HS-27A (cell line): ENCODE measurements around the gene RASA1.
"Not testable (repeated sequence)": the region's sequence is repeated elsewhere in the genome, so short reads cannot be mapped to it uniquely, and the experiment has no call there.

Experiments used
- DNase-seq: peaks from one replicate; pipeline ENCODE4 v3.0.0-alpha.2; 2012; ENCODE audit warnings: low read depth, missing footprints

Gene RASA1

DNA sequence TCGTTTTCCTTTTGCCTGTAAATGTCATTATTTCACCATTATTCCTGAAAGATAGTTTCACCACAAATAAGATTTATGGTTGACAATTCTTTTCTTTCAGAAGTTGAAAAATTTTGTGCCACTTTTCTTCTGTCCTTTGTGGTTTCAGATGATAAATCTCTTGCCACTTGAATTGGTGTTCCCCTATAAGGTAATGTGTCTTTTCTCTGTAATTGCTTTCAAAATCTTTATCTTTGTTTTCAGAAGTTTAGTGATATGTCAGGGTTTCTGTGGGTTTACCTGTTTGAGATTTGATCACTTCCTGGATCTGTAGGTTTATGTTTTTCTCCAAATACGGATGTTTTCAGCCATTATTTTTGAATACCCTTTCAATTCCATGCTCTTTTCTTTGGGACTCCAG lies 14.6 kb downstream of the RASA1 start:
- no peak for DNase-seq

DNA sequence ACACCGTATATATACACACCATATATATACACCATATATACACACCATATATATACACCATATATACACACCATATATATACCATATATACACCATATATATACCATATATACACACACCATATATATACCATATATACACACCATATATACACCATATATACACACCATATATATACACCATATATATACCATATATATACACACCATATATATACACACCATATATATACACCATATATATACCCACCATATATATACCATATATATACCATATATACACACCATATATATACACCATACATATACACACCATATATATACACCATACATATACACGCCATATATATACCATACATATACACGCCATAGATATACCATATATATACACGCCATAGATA lies 19.6 kb downstream of the RASA1 start:
- not testable (repeated sequence) for DNase-seq

- DNase-seq: no peak
Measured at GRCh38 chr5:87298692-87299362, 31.1 kb downstream of the RASA1 start.

- no peak for DNase-seq
Measured at GRCh38 chr5:87300176-87300575, 32.5 kb downstream of the RASA1 start.

- DNase-seq: peak; percentile 64
Measured at GRCh38 chr5:87300744-87301143, 33.1 kb downstream of the RASA1 start.

- no peak for DNase-seq
Measured at GRCh38 chr5:87302061-87302460, 34.4 kb downstream of the RASA1 start.

DNA sequence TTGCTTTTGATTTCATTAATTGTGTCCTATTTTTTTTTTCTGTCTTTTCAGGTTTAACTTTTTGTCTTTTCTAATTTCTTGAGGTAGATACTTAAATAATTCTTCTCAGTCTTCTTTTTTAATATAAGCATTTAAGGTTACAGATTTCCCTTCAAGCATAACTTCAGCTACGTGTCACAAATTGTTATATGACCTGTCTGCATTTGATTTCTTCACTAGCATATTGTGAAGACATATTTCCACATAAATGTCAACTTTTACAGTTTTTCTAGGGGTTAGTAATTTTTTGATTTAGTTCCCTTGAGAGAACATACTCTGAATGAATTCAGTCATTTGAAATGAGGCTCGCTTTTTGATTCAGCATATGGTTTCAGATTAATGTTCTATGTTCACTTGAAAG lies 35.6 kb downstream of the RASA1 start:
- no peak for DNase-seq

DNA sequence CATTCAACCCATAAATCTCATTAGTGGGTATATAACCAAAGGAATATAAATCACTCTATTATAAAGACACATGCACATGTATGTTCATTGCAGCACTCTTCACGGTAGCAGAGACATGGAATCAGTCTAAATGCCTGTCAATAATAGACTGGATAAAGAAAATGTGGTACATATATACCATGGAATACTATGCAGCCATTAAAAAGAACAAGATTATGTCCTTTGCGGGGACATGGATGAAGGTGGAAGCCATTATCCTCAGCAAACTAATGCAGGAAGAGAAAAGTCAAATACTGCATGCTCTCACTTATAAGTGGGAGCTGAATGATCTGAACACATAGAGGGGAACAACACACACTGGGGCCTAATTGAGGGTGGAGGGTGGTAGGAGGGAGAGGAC lies 38.4 kb downstream of the RASA1 start:
- DNase-seq: not testable (repeated sequence)

GRCh38 chr5:87307796-87308423 lies 40.2 kb downstream of the RASA1 start:
- DNase-seq: no peak

GRCh38 chr5:87311405-87312279 lies 44.0 kb downstream of the RASA1 start:
- no peak for DNase-seq

- no peak for DNase-seq
Measured at GRCh38 chr5:87313216-87313615, 45.5 kb downstream of the RASA1 start.

DNA sequence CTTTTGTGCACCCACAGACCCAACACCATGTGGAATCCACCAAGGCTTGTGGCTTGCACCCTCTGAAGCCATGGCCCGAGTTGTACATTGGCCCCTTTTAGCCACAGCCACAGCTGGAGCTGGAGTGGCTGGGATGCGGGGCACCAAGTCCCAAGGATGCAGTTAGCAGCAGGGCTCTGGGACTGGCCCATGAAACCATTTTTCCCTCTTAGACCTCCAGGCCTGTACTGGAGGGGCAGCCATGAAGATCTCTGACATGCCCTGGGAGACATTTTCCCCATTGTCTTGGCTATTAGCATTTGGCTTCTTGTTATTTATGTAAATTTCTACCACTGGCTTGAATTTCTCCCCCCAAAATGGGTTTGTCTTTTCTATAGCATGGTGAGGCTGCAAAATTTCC lies 51.8 kb downstream of the RASA1 start:
- DNase-seq: no peak

DNA sequence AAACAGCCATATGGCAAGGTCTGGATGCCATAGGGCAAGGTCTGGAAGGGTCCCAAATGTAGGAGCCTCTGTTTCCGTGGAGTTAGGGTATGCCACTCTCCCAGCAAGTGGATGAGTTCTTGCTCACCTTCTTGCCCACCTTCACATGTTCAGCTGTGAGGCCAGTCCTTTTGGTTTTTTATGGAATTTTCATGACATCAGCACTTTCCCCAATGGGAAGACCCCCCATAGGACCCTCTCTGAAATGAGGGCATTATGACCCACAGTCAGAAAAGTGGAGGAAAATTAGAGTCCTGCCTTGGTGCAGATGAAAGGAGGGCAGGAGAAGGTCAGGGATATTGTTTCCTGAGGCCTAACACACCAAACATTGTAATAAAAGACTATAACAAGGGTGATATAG lies 53.9 kb downstream of the RASA1 start:
- DNase-seq: no peak

GRCh38 chr5:87322381-87322780 lies 54.7 kb downstream of the RASA1 start:
- no peak for DNase-seq

- DNase-seq: no peak
Measured at GRCh38 chr5:87327998-87328397, 60.3 kb downstream of the RASA1 start.

- DNase-seq: no peak
Measured at GRCh38 chr5:87329114-87329513, 61.4 kb downstream of the RASA1 start.

DNA sequence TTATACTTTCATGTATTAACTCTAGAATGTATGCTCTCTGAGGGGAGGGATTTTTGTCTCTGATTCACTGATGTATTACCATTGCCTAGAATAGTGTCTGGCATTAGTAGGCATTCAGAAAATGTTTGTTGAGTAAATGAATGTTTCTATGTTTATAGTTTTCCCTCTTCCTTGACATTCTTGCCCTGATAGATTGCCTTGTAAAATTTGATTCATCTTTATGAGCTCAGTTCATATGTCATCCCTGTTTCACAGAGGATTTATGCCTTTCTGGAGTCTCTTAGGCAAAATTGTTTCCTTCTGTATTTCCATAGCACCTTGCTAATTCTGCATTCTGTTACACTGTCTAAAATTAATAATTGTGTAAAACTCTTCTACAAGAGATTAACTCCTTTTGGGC lies 72.3 kb downstream of the RASA1 start:
- no peak for DNase-seq

- DNase-seq: no peak
Measured at GRCh38 chr5:87340716-87341115, 73.0 kb downstream of the RASA1 start.

GRCh38 chr5:87347272-87347671 lies 79.6 kb downstream of the RASA1 start:
- DNase-seq: no peak

DNA sequence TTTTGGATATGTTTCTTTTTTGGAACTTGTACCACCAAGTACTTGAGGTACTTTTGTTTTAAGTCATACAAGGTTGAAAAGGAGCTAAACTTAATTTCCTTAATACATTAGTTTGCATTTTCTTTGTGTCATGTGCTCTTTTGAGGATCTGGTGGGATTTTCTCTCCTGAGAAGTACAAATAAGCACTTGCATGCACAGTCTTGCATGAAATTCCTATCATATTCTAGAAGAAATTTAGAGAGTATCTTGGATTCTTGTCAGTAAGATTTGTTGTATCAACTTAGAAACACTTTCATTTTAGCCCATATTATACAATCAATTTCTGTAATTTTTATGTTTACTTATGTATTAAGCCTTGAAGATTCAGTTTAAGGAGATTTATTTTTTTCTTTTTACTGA lies 80.2 kb downstream of the RASA1 start:
- no peak for DNase-seq

DNA sequence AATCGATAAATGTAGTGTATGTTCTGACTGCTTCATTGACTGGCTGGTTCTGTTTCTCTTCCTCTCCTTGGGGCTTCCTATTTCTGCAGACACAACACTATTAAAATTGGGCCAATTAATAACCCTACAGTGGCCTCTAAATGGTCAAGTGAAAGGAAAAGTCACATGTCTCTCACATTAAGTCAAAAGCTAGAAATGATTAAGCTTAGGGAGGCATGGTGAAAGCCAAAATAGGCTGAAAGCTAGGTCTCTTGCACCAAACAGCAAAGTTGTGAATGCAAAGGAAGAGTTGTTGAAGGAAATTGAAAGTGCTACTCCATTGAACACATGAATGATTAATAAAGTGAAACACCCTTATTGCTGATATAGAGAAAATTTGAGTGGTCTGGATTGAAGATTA lies 86.8 kb downstream of the RASA1 start:
- no peak for DNase-seq

- no peak for DNase-seq
Measured at GRCh38 chr5:87359106-87359505, 91.4 kb downstream of the RASA1 start.

- no peak for DNase-seq
Measured at GRCh38 chr5:87360132-87360531, 92.4 kb downstream of the RASA1 start.
